HEK293T (cell line): Measurements from ENCODE around the gene SCN4B.

Experiments used
- CTCF ChIA-PET: fragments of 350-600 bp; formaldehyde crosslinking; extraction: SDS; loops from one replicate; lab custom pipeline; 2021; ENCODE audit warnings: antibody characterized with exemption, inconsistent platforms; lab: Yijun Ruan, JAX
- POLR2A ChIA-PET: fragments of 350-600 bp; formaldehyde crosslinking; extraction: SDS; loops from one replicate; lab custom pipeline; 2020; ENCODE audit warnings: antibody characterized with exemption, inconsistent platforms; lab: Yijun Ruan, JAX
- DNase-seq: peaks from one replicate; pipeline ENCODE4 v3.0.0; 2012; ENCODE audit warnings: mixed read lengths; ENCODE audit errors: extremely low spot score
- ARNT ChIP-seq: fragments of 450-650 bp; IDR thresholded peaks from 2 replicates; pipeline ENCODE4 v1.6.1; 2017; ENCODE audit warnings: mild to moderate bottlenecking
- BHLHE40 ChIP-seq: fragments of 450-650 bp; IDR thresholded peaks from 2 replicates; pipeline ENCODE4 v1.6.1; 2016; ENCODE audit warnings: mild to moderate bottlenecking, moderate library complexity, borderline replicate concordance
- CTBP1 ChIP-seq: fragments of 450-650 bp; IDR thresholded peaks from 2 replicates; pipeline ENCODE4 v1.6.1; 2016; ENCODE audit warnings: borderline replicate concordance
- ELF4 ChIP-seq: fragments of 450-650 bp; IDR thresholded peaks from 2 replicates; pipeline ENCODE4 v1.6.1; 2017; ENCODE audit warnings: antibody characterized with exemption
- FOXA1 ChIP-seq: fragments of 450-650 bp; IDR thresholded peaks from 2 replicates; pipeline ENCODE4 v1.6.1; 2016; ENCODE audit warnings: mild to moderate bottlenecking
- FOXK2 ChIP-seq: fragments of 450-650 bp; IDR thresholded peaks from 2 replicates; pipeline ENCODE4 v1.6.1; 2016; ENCODE audit warnings: mild to moderate bottlenecking
- FOXM1 ChIP-seq: fragments of 450-650 bp; IDR thresholded peaks from 2 replicates; pipeline ENCODE4 v1.6.1; 2017; ENCODE audit warnings: mild to moderate bottlenecking, borderline replicate concordance
- HDGF ChIP-seq: fragments of 450-650 bp; IDR thresholded peaks from 2 replicates; pipeline ENCODE4 v1.6.1; 2017; ENCODE audit warnings: antibody characterized with exemption, borderline replicate concordance
- L3MBTL2 ChIP-seq: fragments of 450-650 bp; conservative IDR thresholded peaks from 2 replicates; pipeline ENCODE4 v1.6.1; 2016; ENCODE audit warnings: mild to moderate bottlenecking
- LEF1 ChIP-seq: fragments of 450-650 bp; IDR thresholded peaks from 2 replicates; pipeline ENCODE4 v1.6.1; 2017; ENCODE audit warnings: mild to moderate bottlenecking, borderline replicate concordance
- NFRKB ChIP-seq: fragments of 450-650 bp; IDR thresholded peaks from 2 replicates; pipeline ENCODE4 v1.6.1; 2016; ENCODE audit warnings: mild to moderate bottlenecking, moderate library complexity
- PKNOX1 ChIP-seq: fragments of 450-650 bp; IDR thresholded peaks from 2 replicates; pipeline ENCODE4 v1.6.1; 2016
- SP1 ChIP-seq: fragments of 450-650 bp; IDR thresholded peaks from 2 replicates; pipeline ENCODE4 v1.6.1; 2017
- SUZ12 ChIP-seq: fragments of 450-650 bp; IDR thresholded peaks from 2 replicates; pipeline ENCODE4 v1.6.1; 2016; ENCODE audit warnings: mild to moderate bottlenecking
- TARDBP ChIP-seq: fragments of 450-650 bp; IDR thresholded peaks from 2 replicates; pipeline ENCODE4 v1.6.1; 2016
- ZNF384 ChIP-seq: fragments of 450-650 bp; IDR thresholded peaks from 2 replicates; pipeline ENCODE4 v1.6.1; 2016

SCN4B gene

GRCh38 chr11:118133816-118134215, 18.8 kb downstream of the SCN4B start:
- ChIA-PET POLR2A (no interaction called here), CTCF (no interaction called here)
- TF ChIP-seq BHLHE40 = no peak
- no peak for TF ChIP-seq HDGF
- no peak for TF ChIP-seq SUZ12
- no peak for TF ChIP-seq ARNT
- TF ChIP-seq ELF4 = no peak
- TF ChIP-seq FOXM1 = no peak
- TF ChIP-seq TARDBP = no peak
- TF ChIP-seq SP1 = no peak
- TF ChIP-seq PKNOX1 = no peak
- no peak for TF ChIP-seq CTBP1
- TF ChIP-seq FOXA1 = no peak
- DNase-seq = no peak

GRCh38 chr11:118132385-118133151, 20.1 kb downstream of the SCN4B start:
- POLR2A ChIA-PET = no interaction called here
- no peak for DNase-seq
- no peak for TF ChIP-seq ARNT
- TF ChIP-seq L3MBTL2 = no peak
- TF ChIP-seq PKNOX1 = no peak
- CTCF ChIA-PET = no interaction called here

GRCh38 chr11:118129471-118130172, 23.0 kb downstream of the SCN4B start:
- CTCF ChIA-PET = interaction anchor here (0.6 to 1.1 kb wide), 2 partner anchors 219 to 313 kb away, joined by 3 read pairs; no protein-coding TSS in a partner anchor
- POLR2A ChIA-PET = no interaction called here
- no peak for TF ChIP-seq L3MBTL2
- TF ChIP-seq LEF1 = no peak
- TF ChIP-seq TARDBP = no peak
- TF ChIP-seq HDGF = no peak
- TF ChIP-seq NFRKB = no peak
- TF ChIP-seq BHLHE40 = no peak
- no peak for TF ChIP-seq PKNOX1
- no peak for TF ChIP-seq ELF4
- no peak for TF ChIP-seq FOXK2
- DNase-seq = no peak

GRCh38 chr11:118128721-118129470, 23.7 kb downstream of the SCN4B start:
- CTCF ChIA-PET = interaction anchor here (1.1 kb wide), 1 partner anchor 312 kb away, joined by 3 read pairs; no protein-coding TSS in a partner anchor
- DNase-seq = no peak
- POLR2A ChIA-PET = no interaction called here
- TF ChIP-seq SP1 (no peak), ELF4 (no peak), FOXM1 (no peak)

- TF ChIP-seq SUZ12 = no peak
- no peak for TF ChIP-seq FOXK2
- TF ChIP-seq ZNF384 = no peak
- no peak for TF ChIP-seq L3MBTL2
- no peak for TF ChIP-seq NFRKB
- no peak for TF ChIP-seq BHLHE40
- TF ChIP-seq LEF1 = no peak
- no peak for TF ChIP-seq FOXM1
- TF ChIP-seq ARNT = no peak
- TF ChIP-seq CTBP1 = no peak
- TF ChIP-seq HDGF = no peak
- TF ChIP-seq SP1 = no peak
- no peak for TF ChIP-seq PKNOX1
- TF ChIP-seq FOXA1 = no peak
- TF ChIP-seq ELF4 = no peak
- no peak for TF ChIP-seq TARDBP
- CTCF ChIA-PET = no interaction called here
- POLR2A ChIA-PET = no interaction called here
- no peak for DNase-seq
Observed at GRCh38 chr11:118128310-118128709, 24.3 kb downstream of the SCN4B start.
